Esophagus squamous epithelium (tissue), 4 donors: ENCODE data around the gene TNP1.

Source experiments
- POLR2A ChIP-seq, 4 donors: fragments of 450-650 bp; IDR thresholded peaks; one replicate each; pipeline ENCODE4 v1.6.1; 2017; ENCODE audit warnings: antibody characterized with exemption in 4 of 4, mild to moderate bottlenecking in 4 of 4, moderate library complexity in 3 of 4
- TF ChIP-seq, protein P1 (sequence below), 6 experiments: fragments of 450-650 bp in 4 of 6; fragments of 200-600 bp in 2 of 6; sonication (generic) in 2 of 6; IDR thresholded peaks; one replicate each; pipeline ENCODE4 v1.5.1; 2016 to 2019; ENCODE audit warnings: antibody characterized with exemption in 6 of 6, mild to moderate bottlenecking in 4 of 6, moderate library complexity in 4 of 6

DNA sequence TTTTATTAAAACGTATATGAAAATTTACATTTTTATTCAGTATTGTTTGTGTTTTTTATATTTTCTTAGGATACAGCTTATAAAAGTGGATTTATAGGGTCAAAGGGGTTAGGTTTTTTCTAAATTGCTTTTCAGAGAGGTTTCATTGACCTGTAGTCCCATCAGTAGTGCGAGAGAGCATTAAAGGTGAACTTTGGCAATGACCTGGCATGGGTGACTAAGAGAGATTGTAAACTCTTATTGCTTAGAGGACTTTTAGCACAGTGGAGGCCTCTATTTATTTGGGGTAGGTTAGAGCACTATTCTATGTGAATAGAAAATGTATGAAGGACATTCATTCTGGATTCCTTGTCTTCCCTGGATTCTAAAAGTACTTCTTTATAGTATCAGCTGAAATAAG, 16.0 kb upstream of the TNP1 start:
- TF ChIP-seq, protein P1, sequence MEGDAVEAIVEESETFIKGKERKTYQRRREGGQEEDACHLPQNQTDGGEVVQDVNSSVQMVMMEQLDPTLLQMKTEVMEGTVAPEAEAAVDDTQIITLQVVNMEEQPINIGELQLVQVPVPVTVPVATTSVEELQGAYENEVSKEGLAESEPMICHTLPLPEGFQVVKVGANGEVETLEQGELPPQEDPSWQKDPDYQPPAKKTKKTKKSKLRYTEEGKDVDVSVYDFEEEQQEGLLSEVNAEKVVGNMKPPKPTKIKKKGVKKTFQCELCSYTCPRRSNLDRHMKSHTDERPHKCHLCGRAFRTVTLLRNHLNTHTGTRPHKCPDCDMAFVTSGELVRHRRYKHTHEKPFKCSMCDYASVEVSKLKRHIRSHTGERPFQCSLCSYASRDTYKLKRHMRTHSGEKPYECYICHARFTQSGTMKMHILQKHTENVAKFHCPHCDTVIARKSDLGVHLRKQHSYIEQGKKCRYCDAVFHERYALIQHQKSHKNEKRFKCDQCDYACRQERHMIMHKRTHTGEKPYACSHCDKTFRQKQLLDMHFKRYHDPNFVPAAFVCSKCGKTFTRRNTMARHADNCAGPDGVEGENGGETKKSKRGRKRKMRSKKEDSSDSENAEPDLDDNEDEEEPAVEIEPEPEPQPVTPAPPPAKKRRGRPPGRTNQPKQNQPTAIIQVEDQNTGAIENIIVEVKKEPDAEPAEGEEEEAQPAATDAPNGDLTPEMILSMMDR (IDR thresholded peaks at IDR 0.05), result no peak
- TF ChIP-seq POLR2A (IDR thresholded peaks at IDR 0.05), result no peak
